ENCODE data around the gene OR51V1.

OR51V1 gene

DNA sequence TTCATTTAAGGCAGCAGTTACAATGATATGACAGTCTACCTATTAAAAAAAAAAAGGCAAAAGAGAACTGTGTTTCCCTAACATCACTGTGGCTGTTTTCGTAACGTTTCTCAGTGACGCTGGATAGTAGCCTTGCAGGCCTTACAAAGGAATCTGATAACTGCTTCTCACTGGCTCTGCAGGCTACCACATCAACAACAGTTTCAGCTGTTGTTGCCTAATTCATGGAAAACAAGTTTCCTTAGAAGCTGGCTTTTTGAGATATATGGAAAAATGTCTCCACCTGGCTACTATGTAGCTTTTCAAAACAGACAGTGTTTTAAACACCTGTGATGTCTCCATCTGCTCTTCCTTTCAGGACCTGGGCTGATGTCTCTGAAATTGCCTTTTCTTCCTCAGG, 3.8 kb downstream of the OR51V1 start:
- Histone ChIP-seq H3K27ac (ENCODE audit: low read depth, low read length) (no peak overlapping the region), H3K9me2 (replicated peaks; ENCODE audit: control insufficient read depth, low read length) (no peaks in the 10 kb centered on the region), H4K20me1 (ENCODE audit: control insufficient read depth, insufficient read depth, low read depth, low read length) (no peaks in the 10 kb centered on the region), H3K9me3 (ENCODE audit: control insufficient read depth, insufficient read depth, low read length) (no peaks in the 10 kb centered on the region), H3K36me3 (ENCODE audit: control insufficient read depth, low read length) (no peaks in the 10 kb centered on the region), H3K27me3 (ENCODE audit: control insufficient read depth, low read length) (no peaks in the 10 kb centered on the region), H3K4me1 (ENCODE audit: control insufficient read depth, low read length) (no peaks in the 10 kb centered on the region), H3F3A (ENCODE audit: control insufficient read depth, insufficient read depth) (no peaks in the 10 kb centered on the region), H3K4me2 (ENCODE audit: low read length) (no peak overlapping the region), H3K4me3 (ENCODE audit: low read length) (no peak overlapping the region), H3K79me2 (ENCODE audit: control insufficient read depth, low read length) (no peaks in the 10 kb centered on the region)
- TF ChIP-seq, protein P1, sequence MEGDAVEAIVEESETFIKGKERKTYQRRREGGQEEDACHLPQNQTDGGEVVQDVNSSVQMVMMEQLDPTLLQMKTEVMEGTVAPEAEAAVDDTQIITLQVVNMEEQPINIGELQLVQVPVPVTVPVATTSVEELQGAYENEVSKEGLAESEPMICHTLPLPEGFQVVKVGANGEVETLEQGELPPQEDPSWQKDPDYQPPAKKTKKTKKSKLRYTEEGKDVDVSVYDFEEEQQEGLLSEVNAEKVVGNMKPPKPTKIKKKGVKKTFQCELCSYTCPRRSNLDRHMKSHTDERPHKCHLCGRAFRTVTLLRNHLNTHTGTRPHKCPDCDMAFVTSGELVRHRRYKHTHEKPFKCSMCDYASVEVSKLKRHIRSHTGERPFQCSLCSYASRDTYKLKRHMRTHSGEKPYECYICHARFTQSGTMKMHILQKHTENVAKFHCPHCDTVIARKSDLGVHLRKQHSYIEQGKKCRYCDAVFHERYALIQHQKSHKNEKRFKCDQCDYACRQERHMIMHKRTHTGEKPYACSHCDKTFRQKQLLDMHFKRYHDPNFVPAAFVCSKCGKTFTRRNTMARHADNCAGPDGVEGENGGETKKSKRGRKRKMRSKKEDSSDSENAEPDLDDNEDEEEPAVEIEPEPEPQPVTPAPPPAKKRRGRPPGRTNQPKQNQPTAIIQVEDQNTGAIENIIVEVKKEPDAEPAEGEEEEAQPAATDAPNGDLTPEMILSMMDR (IDR thresholded peaks at IDR 0.05; ENCODE audit: low read depth, low read length, poor library complexity, severe bottlenecking): no peak
- TF ChIP-seq EZH2phosphoT487 (IDR thresholded peaks at IDR 0.05; ENCODE audit: borderline replicate concordance, low read length): no peak

DNA sequence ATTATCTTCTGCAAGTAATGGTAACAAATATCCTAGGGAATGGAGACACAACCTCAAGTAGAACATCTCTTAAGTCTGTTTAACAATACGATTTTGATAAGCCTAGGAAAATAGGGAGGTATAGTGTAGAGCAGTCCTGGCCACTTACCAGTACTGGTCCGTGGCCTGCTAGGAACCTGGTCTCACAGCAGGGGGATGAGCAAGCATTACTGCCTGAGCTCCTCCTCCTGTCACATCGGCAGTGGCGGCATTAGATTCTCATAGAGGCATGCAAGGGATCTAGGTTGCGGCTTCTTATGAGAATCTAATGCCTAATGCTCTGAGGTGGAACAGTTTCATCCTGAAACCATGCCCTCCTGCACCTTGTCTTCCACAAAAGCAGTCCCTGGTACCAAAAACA, 4.4 kb downstream of the OR51V1 start:
- Histone ChIP-seq H3K36me3 (ENCODE audit: control insufficient read depth, low read length) (no peaks in the 10 kb centered on the region), H3K4me1 (ENCODE audit: control insufficient read depth, low read length) (no peaks in the 10 kb centered on the region), H3F3A (ENCODE audit: control insufficient read depth, insufficient read depth) (no peaks in the 10 kb centered on the region), H3K27ac (ENCODE audit: low read depth, low read length) (no peak overlapping the region), H3K4me3 (ENCODE audit: low read length) (no peak overlapping the region), H3K27me3 (ENCODE audit: control insufficient read depth, low read length) (no peaks in the 10 kb centered on the region), H3K9me3 (ENCODE audit: control insufficient read depth, insufficient read depth, low read length) (no peaks in the 10 kb centered on the region), H3K79me2 (ENCODE audit: control insufficient read depth, low read length) (no peaks in the 10 kb centered on the region), H3K9me2 (replicated peaks; ENCODE audit: control insufficient read depth, low read length) (no peaks in the 10 kb centered on the region), H4K20me1 (ENCODE audit: control insufficient read depth, insufficient read depth, low read depth, low read length) (no peaks in the 10 kb centered on the region), H3K4me2 (ENCODE audit: low read length) (no peak overlapping the region)
- no peak for TF ChIP-seq EZH2phosphoT487 (IDR thresholded peaks at IDR 0.05; ENCODE audit: borderline replicate concordance, low read length)
- TF ChIP-seq, protein P1 (IDR thresholded peaks at IDR 0.05; ENCODE audit: low read depth, low read length, poor library complexity, severe bottlenecking): no peak

DNA sequence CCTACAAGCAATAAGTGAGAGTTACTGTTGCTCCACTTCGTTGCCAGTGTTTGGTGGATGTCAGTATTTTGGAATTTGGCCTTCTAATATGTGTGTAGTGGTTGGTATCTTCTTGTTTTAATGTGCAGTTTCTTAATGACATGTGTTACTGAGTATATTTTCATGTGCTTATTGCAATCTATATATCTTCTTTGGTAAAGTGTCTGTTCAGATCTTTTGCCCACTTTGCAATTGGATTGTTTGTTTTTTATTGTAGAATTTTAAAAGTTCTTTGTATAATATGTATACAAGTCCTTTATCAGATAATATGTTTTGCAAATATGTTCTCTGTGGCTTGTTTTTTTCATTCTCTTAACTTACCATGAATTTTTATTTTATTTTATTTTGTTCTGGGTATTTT, 7.7 kb downstream of the OR51V1 start:
- Histone ChIP-seq H3F3A (ENCODE audit: control insufficient read depth, insufficient read depth) (no peaks in the 10 kb centered on the region), H3K9me3 (ENCODE audit: control insufficient read depth, insufficient read depth, low read length) (no peaks in the 10 kb centered on the region), H3K27ac (ENCODE audit: low read depth, low read length) (no peak overlapping the region), H3K4me1 (ENCODE audit: control insufficient read depth, low read length) (no peaks in the 10 kb centered on the region), H3K36me3 (ENCODE audit: control insufficient read depth, low read length) (no peaks in the 10 kb centered on the region), H3K79me2 (ENCODE audit: control insufficient read depth, low read length) (no peaks in the 10 kb centered on the region), H4K20me1 (ENCODE audit: control insufficient read depth, insufficient read depth, low read depth, low read length) (no peaks in the 10 kb centered on the region), H3K4me3 (ENCODE audit: low read length) (no peak overlapping the region), H3K4me2 (ENCODE audit: low read length) (no peak overlapping the region), H3K27me3 (ENCODE audit: control insufficient read depth, low read length) (no peaks in the 10 kb centered on the region), H3K9me2 (replicated peaks; ENCODE audit: control insufficient read depth, low read length) (no peaks in the 10 kb centered on the region)
- TF ChIP-seq, protein P1 (IDR thresholded peaks at IDR 0.05; ENCODE audit: low read depth, low read length, poor library complexity, severe bottlenecking): no peak
- no peak for TF ChIP-seq EZH2phosphoT487 (IDR thresholded peaks at IDR 0.05; ENCODE audit: borderline replicate concordance, low read length)

DNA sequence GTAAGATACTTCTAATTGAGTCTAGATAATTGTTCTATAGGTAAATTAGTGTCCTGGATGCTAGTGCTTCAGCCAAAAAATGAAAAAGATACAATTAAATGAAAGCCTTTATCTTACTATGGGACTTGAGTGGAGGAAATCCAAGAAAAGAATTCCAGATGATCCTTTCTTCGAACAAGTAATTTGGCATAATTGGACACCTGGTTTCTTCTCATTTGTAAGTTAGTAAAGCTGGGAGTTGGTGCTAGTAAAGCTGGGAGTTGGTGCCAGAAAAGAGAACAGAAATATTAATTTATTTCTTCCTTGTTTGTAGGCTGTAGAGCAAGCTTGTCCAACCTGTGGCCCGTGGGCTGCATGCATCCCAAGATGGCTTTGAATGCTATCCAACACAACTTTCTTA, 12.3 kb downstream of the OR51V1 start:
- no peak overlapping the region for H3K4me2 ChIP-seq (ENCODE audit: low read length)
- H3K4me3 ChIP-seq (ENCODE audit: low read length): no peak overlapping the region
- H3K9me3 ChIP-seq (ENCODE audit: control insufficient read depth, insufficient read depth, low read length): no peaks in the 10 kb centered on the region
- TF ChIP-seq EZH2phosphoT487 (IDR thresholded peaks at IDR 0.05; ENCODE audit: borderline replicate concordance, low read length): no peak
- no peaks in the 10 kb centered on the region for H3K36me3 ChIP-seq (ENCODE audit: control insufficient read depth, low read length)
- H3K79me2 ChIP-seq (ENCODE audit: control insufficient read depth, low read length): no peaks in the 10 kb centered on the region
- no peaks in the 10 kb centered on the region for H3K4me1 ChIP-seq (ENCODE audit: control insufficient read depth, low read length)
- no peaks in the 10 kb centered on the region for H3F3A ChIP-seq (ENCODE audit: control insufficient read depth, insufficient read depth)
- no peaks in the 10 kb centered on the region for H3K9me2 ChIP-seq (replicated peaks; ENCODE audit: control insufficient read depth, low read length)
- no peak overlapping the region for H3K27ac ChIP-seq (ENCODE audit: low read depth, low read length)
- no peaks in the 10 kb centered on the region for H4K20me1 ChIP-seq (ENCODE audit: control insufficient read depth, insufficient read depth, low read depth, low read length)
- H3K27me3 ChIP-seq (ENCODE audit: control insufficient read depth, low read length): no peaks in the 10 kb centered on the region

All from DOHH2 (cell line).